ENCODE measurements around the gene NDFIP2.

Gene NDFIP2

GRCh38 chr13:79439275-79439674 lies 41.7 kb upstream of the NDFIP2 start:
- Histone ChIP-seq H3K27ac (no peak overlapping the region), H3K36me3 (replicated peaks) (no peaks in the 10 kb centered on the region), H3K27me3 (replicated peaks) (no peaks in the 10 kb centered on the region), H3K4me3 (ENCODE audit: low read depth, low read length) (no peak overlapping the region)
- DNase-seq = no peak
- in situ Hi-C loops (cut with HindIII; ENCODE audit: low pct_ligation_motif_present, low sequenced_read_pairs) = loop anchor here (25.0 kb wide), 1 partner anchor 98 kb away; no protein-coding TSS in a partner anchor
- TF ChIP-seq CTCF (IDR thresholded peaks at IDR 0.05; ENCODE audit: low read depth, low read length, missing control alignments) = no peak

GRCh38 chr13:79440958-79441528 lies 39.9 kb upstream of the NDFIP2 start:
- Histone ChIP-seq H3K36me3 (replicated peaks) (no peaks in the 10 kb centered on the region), H3K27me3 (replicated peaks) (no peaks in the 10 kb centered on the region), H3K27ac (no peak overlapping the region), H3K4me3 (ENCODE audit: low read depth, low read length) (no peak overlapping the region)
- in situ Hi-C loops (cut with HindIII; ENCODE audit: low pct_ligation_motif_present, low sequenced_read_pairs) = loop anchor here (25.0 kb wide), 1 partner anchor 96 kb away; no protein-coding TSS in a partner anchor
- TF ChIP-seq CTCF (IDR thresholded peaks at IDR 0.05; ENCODE audit: low read depth, low read length, missing control alignments) = no peak
- DNase-seq = no peak

DNA sequence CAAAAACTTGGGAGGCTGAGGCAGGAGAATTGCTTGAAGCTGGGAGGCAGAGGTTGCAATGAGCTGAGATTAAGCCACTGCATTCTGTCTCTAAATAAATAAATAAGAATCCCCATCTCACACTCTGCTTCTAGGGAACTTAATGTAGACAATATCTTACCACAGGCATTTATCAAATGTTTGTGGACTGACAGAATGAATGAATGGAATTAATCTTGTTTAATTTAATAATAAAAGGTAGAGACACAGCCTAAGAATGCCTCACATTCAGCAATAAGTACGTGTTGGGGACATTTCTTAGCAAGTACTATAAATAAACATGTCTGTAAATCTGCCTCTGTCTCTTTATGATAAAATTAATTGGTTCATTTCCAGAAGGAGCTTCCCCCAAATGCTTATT lies 38.7 kb upstream of the NDFIP2 start:
- Histone ChIP-seq H3K4me3 (ENCODE audit: low read depth, low read length) (no peak overlapping the region), H3K27me3 (replicated peaks) (no peaks in the 10 kb centered on the region), H3K36me3 (replicated peaks) (no peaks in the 10 kb centered on the region), H3K27ac (peak overlapping the region; percentile 16)
- no peak for TF ChIP-seq CTCF (IDR thresholded peaks at IDR 0.05; ENCODE audit: low read depth, low read length, missing control alignments)
- DNase-seq = no peak
- in situ Hi-C loops (cut with HindIII; ENCODE audit: low pct_ligation_motif_present, low sequenced_read_pairs) = loop anchor here (25.0 kb wide), 1 partner anchor 95 kb away; no protein-coding TSS in a partner anchor

DNA sequence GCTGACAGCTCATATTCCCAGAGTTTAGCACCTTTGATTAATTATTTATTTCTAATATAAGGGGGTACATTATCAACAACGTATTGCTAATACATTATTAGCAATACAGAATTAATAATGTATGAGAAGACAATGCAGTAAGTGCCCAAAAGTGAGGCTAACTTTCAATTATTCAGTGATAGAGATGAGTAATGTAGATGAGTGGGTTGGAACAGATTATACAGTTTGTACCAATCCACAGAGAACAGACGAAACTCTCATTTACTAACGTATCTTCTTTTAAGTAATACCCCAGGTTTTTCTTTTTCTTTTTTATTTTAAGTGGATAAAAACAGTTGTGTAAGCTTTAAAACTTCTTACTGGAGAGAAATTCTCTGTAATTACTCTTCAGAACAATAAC lies 38.2 kb upstream of the NDFIP2 start:
- no peak for TF ChIP-seq CTCF (IDR thresholded peaks at IDR 0.05; ENCODE audit: low read depth, low read length, missing control alignments)
- Histone ChIP-seq H3K36me3 (replicated peaks) (no peaks in the 10 kb centered on the region), H3K27me3 (replicated peaks) (no peaks in the 10 kb centered on the region), H3K27ac (peak overlapping the region; percentile 16), H3K4me3 (ENCODE audit: low read depth, low read length) (no peak overlapping the region)
- DNase-seq = no peak
- in situ Hi-C loops (cut with HindIII; ENCODE audit: low pct_ligation_motif_present, low sequenced_read_pairs) = loop anchor here (25.0 kb wide), 1 partner anchor 95 kb away; no protein-coding TSS in a partner anchor

GRCh38 chr13:79445968-79446645 lies 34.8 kb upstream of the NDFIP2 start:
- TF ChIP-seq CTCF (IDR thresholded peaks at IDR 0.05; ENCODE audit: low read depth, low read length, missing control alignments) = no peak
- no peak for DNase-seq
- H3K27me3 ChIP-seq (replicated peaks) = no peaks in the 10 kb centered on the region
- in situ Hi-C loops (cut with HindIII; ENCODE audit: low pct_ligation_motif_present, low sequenced_read_pairs) = loop anchor here (25.0 kb wide), 1 partner anchor 91 kb away; no protein-coding TSS in a partner anchor
- no peak overlapping the region for H3K4me3 ChIP-seq (ENCODE audit: low read depth, low read length)
- H3K27ac ChIP-seq = no peak overlapping the region
- no peaks in the 10 kb centered on the region for H3K36me3 ChIP-seq (replicated peaks)
